ENCODE data around the gene KDSR.

GRCh38 chr18:63312019-63312409, 55.0 kb downstream of the KDSR start:
- TF ChIP-seq POLR2AphosphoS5 (IDR thresholded peaks at IDR 0.05) (no peak), EP300 (IDR thresholded peaks at IDR 0.05; ENCODE audit: low read depth) (no peak), POLR2A (IDR thresholded peaks at IDR 0.05) (no peak)
- TF ChIP-seq, protein P1, sequence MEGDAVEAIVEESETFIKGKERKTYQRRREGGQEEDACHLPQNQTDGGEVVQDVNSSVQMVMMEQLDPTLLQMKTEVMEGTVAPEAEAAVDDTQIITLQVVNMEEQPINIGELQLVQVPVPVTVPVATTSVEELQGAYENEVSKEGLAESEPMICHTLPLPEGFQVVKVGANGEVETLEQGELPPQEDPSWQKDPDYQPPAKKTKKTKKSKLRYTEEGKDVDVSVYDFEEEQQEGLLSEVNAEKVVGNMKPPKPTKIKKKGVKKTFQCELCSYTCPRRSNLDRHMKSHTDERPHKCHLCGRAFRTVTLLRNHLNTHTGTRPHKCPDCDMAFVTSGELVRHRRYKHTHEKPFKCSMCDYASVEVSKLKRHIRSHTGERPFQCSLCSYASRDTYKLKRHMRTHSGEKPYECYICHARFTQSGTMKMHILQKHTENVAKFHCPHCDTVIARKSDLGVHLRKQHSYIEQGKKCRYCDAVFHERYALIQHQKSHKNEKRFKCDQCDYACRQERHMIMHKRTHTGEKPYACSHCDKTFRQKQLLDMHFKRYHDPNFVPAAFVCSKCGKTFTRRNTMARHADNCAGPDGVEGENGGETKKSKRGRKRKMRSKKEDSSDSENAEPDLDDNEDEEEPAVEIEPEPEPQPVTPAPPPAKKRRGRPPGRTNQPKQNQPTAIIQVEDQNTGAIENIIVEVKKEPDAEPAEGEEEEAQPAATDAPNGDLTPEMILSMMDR (IDR thresholded peaks at IDR 0.05), result no peak
